Tibial nerve (tissue), 4 donors: ENCODE data around the gene ATP6AP2. TPM values are rescaled to one million over a fixed set of nuclear protein-coding genes. Genes with fewer than 3 reads are reported as not detected.
A peak's percentile ranks its signal among the peaks of the same experiment; 100 is the strongest.

Experiments
- DNase-seq, 2 donors: peaks; one replicate each; pipeline ENCODE4 v3.0.0-alpha.2; 2019; ENCODE audit warnings: low spot score in 2 of 2
- H3K27ac ChIP-seq, 4 donors: fragments of 200-600 bp; sonication (generic) in 3 of 4; one replicate each; pipeline ENCODE4 v1.5.1; 2017 to 2019; ENCODE audit warnings: mild to moderate bottlenecking in 1 of 4
- H3K27me3 ChIP-seq, 2 donors: fragments of 200-600 bp; sonication (generic) in 1 of 2; one replicate each; pipeline versions ENCODE4 v1.5.1 to v1.6.0; 2017 to 2019
- H3K36me3 ChIP-seq, 3 donors: fragments of 200-600 bp; sonication (generic); one replicate each; pipeline ENCODE4 v1.5.1; 2018 to 2019
- H3K4me1 ChIP-seq, 4 donors: fragments of 200-600 bp; sonication (generic) in 3 of 4; one replicate each; pipeline ENCODE4 v1.5.1; 2017 to 2019
- H3K4me3 ChIP-seq, 4 donors: fragments of 200-600 bp; sonication (generic) in 3 of 4; one replicate each; pipeline ENCODE4 v1.5.1; 2017 to 2019; ENCODE audit warnings: mild to moderate bottlenecking in 1 of 4, moderate library complexity in 1 of 4
- H3K9me3 ChIP-seq, 4 donors: fragments of 200-600 bp; sonication (generic) in 3 of 4; one replicate each; pipeline ENCODE4 v1.5.1; 2017 to 2019
- CTCF ChIP-seq, 5 experiments: fragments of 200-600 bp in 3 of 5; fragments of 450-650 bp in 2 of 5; sonication (generic) in 3 of 5; IDR thresholded peaks; one replicate each; pipeline ENCODE4 v1.5.1; 2016 to 2019; ENCODE audit warnings: antibody characterized with exemption in 5 of 5, mild to moderate bottlenecking in 3 of 5, moderate library complexity in 2 of 5
- EP300 ChIP-seq, 2 donors: sonication (generic); formaldehyde crosslinking; IDR thresholded peaks; one replicate each; pipeline ENCODE4 v1.6.1; 2017; ENCODE audit warnings: antibody characterized with exemption in 2 of 2, mild to moderate bottlenecking in 1 of 2
- POLR2A ChIP-seq, 2 donors: fragments of 450-650 bp; IDR thresholded peaks; one replicate each; pipeline ENCODE4 v1.6.1; 2017; ENCODE audit warnings: antibody characterized with exemption in 2 of 2, mild to moderate bottlenecking in 2 of 2, moderate library complexity in 2 of 2
- WGBS, 2 donors: methylation state at CpG; one replicate each; pipeline ENCODE4 v1.1.5; 2018; 5-methylcytosine and 5-hydroxymethylcytosine counted together
- total RNA-seq, 4 donors: library from RNA; depleted of rRNA; stranded (reverse); fragments of >200 nt; gene quantifications; one replicate each; pipeline ENCODE4 v1.1.0, GENCODE V29; 2016

ATP6AP2 gene
- total RNA-seq, result 100 to 1,000 TPM in 1 of 4 donors, 10 to 100 TPM in 3; 86.4 to 106 (median 89.5) TPM

GRCh38 chrX:40580537-40581335 lies at the start of gene ATP6AP2:
Gene ATP6AP2 (plus strand): TSS chrX:40580970. CDS start chrX:40581066, 96 bp downstream.
- Histone ChIP-seq H3K27me3 (peaks cover 0 to 13% of the 10 kb centered on the region in 2 donors), H3K9me3 (no peaks in the 10 kb centered on the region), H3K4me1 (peaks cover 0 to 23% (median 3%) of the 10 kb centered on the region in 4 donors), H3K4me3 (peak within 1 kb of the TSS; percentile 47 to 93 (median 63)), H3K27ac (peak within 1 kb of the TSS; percentile 77 to 93 (median 88)), H3K36me3 (no peaks in the 10 kb centered on the region)
- 0 to 42% methylated on average over 12 to 57 of the region's 89 CpGs for WGBS, 2 donors
- TF ChIP-seq CTCF (IDR thresholded peaks at IDR 0.05), result peak in 1 of 5 experiments; percentile 4
- peak; percentile 26 to 78 for TF ChIP-seq POLR2A (IDR thresholded peaks at IDR 0.05)
- TF ChIP-seq EP300 (IDR thresholded peaks at IDR 0.05), result peak; percentile 51 to 80
- peak; percentile 80 to 85 for DNase-seq

GRCh38 chrX:40531056-40531826 lies 49.5 kb upstream of the ATP6AP2 start:
- peaks cover 0 to 26% of the 10 kb centered on the region in 2 donors for H3K27me3 ChIP-seq
- H3K27ac ChIP-seq, result no peak overlapping the region
- no peaks in the 10 kb centered on the region for H3K4me1 ChIP-seq
- WGBS, 2 donors, result 45 to 46% methylated on average over 9 to 16 of the region's 16 CpGs
- H3K36me3 ChIP-seq, result no peaks in the 10 kb centered on the region
- no peak for DNase-seq
- H3K9me3 ChIP-seq, result no peaks in the 10 kb centered on the region
- TF ChIP-seq POLR2A (IDR thresholded peaks at IDR 0.05), result no peak
- no peak for TF ChIP-seq EP300 (IDR thresholded peaks at IDR 0.05)
- TF ChIP-seq CTCF (IDR thresholded peaks at IDR 0.05), result no peak
- H3K4me3 ChIP-seq, result no peak overlapping the region

- peaks cover 0 to 10% (median 0%) of the 10 kb centered on the region in 4 donors for H3K4me1 ChIP-seq
- no peak overlapping the region for H3K4me3 ChIP-seq
- H3K27me3 ChIP-seq, result peaks cover 0 to 27% of the 10 kb centered on the region in 2 donors
- DNase-seq, result no peak
- 81 to 90% methylated on average over 4 of the region's 4 CpGs for WGBS, 2 donors
- H3K9me3 ChIP-seq, result no peaks in the 10 kb centered on the region
- H3K27ac ChIP-seq, result no peak overlapping the region
- no peaks in the 10 kb centered on the region for H3K36me3 ChIP-seq
- no peak for TF ChIP-seq EP300 (IDR thresholded peaks at IDR 0.05)
- TF ChIP-seq POLR2A (IDR thresholded peaks at IDR 0.05), result no peak
- TF ChIP-seq CTCF (IDR thresholded peaks at IDR 0.05), result no peak
Measured at GRCh38 chrX:40537310-40537709, 43.5 kb upstream of the ATP6AP2 start.

- no peak overlapping the region for H3K4me3 ChIP-seq
- WGBS, 2 donors, result 73% methylated on average over 4 to 5 of the region's 5 CpGs
- no peaks in the 10 kb centered on the region for H3K9me3 ChIP-seq
- no peaks in the 10 kb centered on the region for H3K36me3 ChIP-seq
- TF ChIP-seq POLR2A (IDR thresholded peaks at IDR 0.05), result no peak
- no peak for TF ChIP-seq EP300 (IDR thresholded peaks at IDR 0.05)
- TF ChIP-seq CTCF (IDR thresholded peaks at IDR 0.05), result no peak
- H3K4me1 ChIP-seq, result peaks cover 0 to 10% (median 0%) of the 10 kb centered on the region in 4 donors
- no peak for DNase-seq
- peaks cover 0 to 27% of the 10 kb centered on the region in 2 donors for H3K27me3 ChIP-seq
- no peak overlapping the region for H3K27ac ChIP-seq
Measured at GRCh38 chrX:40538406-40538805, 42.4 kb upstream of the ATP6AP2 start.
